Measurements from ENCODE around the gene ABLIM2. TPM values are rescaled to one million over a fixed set of nuclear protein-coding genes. Genes with fewer than 3 reads are reported as not detected.
A peak's percentile ranks its signal among the peaks of the same experiment; 100 is the strongest.

The ABLIM2 gene
- total and polyA plus RNA-seq, 2 of the 13 experiments (the other 11 are each of a cell fraction or from before 2014, with no cell fraction given) = 0.20 to 0.37 TPM

GRCh38 chr4:8006471-8006870 is 152.1 kb downstream of the ABLIM2 start (continued):
- TF ChIP-seq SIN3B (IDR thresholded peaks at IDR 0.05; ENCODE audit: low read length) = no peak
- TF ChIP-seq HMG20B (CRISPR knock-in tag; conservative IDR thresholded peaks at IDR 0.05) = no peak
- no peak for TF ChIP-seq SMARCC2 (IDR thresholded peaks at IDR 0.05)
- TF ChIP-seq PAWR (CRISPR knock-in tag; IDR thresholded peaks at IDR 0.05; ENCODE audit: borderline replicate concordance) = no peak
- no peak for TF ChIP-seq REST (IDR thresholded peaks at IDR 0.05; ENCODE audit: borderline replicate concordance in 1 of 2, low read depth in 1 of 2, low read length in 2 of 2)

GRCh38 chr4:8005814-8006215 is 152.8 kb downstream of the ABLIM2 start:
- ATAC-seq (no peak), DNase-seq (ENCODE audit: low spot score) (no peak), FAIRE-seq (no peak)
- Histone ChIP-seq H3K36me3 (replicated peaks in 1 of 2; ENCODE audit: control insufficient read depth in 1 of 2, insufficient read depth in 2 of 2, low read length in 2 of 2) (no peaks in the 10 kb centered on the region), H3K4me2 (ENCODE audit: low read depth, low read length) (no peak overlapping the region), H3K4me1 (ENCODE audit: insufficient read depth, low read length) (peaks cover 37% of the 10 kb centered on the region), H3K9me3 (ENCODE audit: low read length) (no peaks in the 10 kb centered on the region), H3K9ac (ENCODE audit: insufficient read depth, low read depth, low read length) (no peak overlapping the region), H3K27ac (ENCODE audit: extremely low read length, insufficient read depth, low read length) (no peak overlapping the region), H2AFZ (ENCODE audit: low read length) (no peak overlapping the region), H3K79me2 (ENCODE audit: insufficient read depth, low read length) (no peaks in the 10 kb centered on the region), H3K27me3 (ENCODE audit: control insufficient read depth in 1 of 2, insufficient read depth in 2 of 2, low read length in 2 of 2) (peaks cover 19 to 80% of the 10 kb centered on the region in 2 experiments), H4K20me1 (ENCODE audit: insufficient read depth, low read length) (no peaks in the 10 kb centered on the region), H3K4me3 (replicated peaks in 1 of 3; ENCODE audit: insufficient read depth in 1 of 3, low read depth in 2 of 3, low read length in 3 of 3) (no peak overlapping the region; a peak in 1 of 6 replicates)
- ChIA-PET POLR2A (no interaction called here), CTCF (ENCODE audit: low intra/inter-chr PET ratio, low total read pairs) (no interaction called here)
- BruUV-seq (replicated peaks) = no TSS peak
- TF ChIP-seq CC2D1A (CRISPR knock-in tag; IDR thresholded peaks at IDR 0.05) (no peak), NR2F6 (IDR thresholded peaks at IDR 0.05) (no peak), NR2F6 (CRISPR knock-in tag; IDR thresholded peaks at IDR 0.05) (peak; percentile 43; the same call in 1 of the 2 replicates), ZNF24 (IDR thresholded peaks at IDR 0.05) (no peak), RARA (CRISPR knock-in tag; IDR thresholded peaks at IDR 0.05) (peak; percentile 82), ZNF687 (CRISPR knock-in tag; IDR thresholded peaks at IDR 0.05) (0 out of 2 replicates have a peak, but pooled peaks have one; percentile 24)
- intact Hi-C loops (cut with micrococcal nuclease; ENCODE audit: unreplicated experiment) = no loop called here
- in situ Hi-C loops (cut with HindIII; ENCODE audit: extremely low pct_ligation_motif_present, low pct_unique_long_range_greater_than_20kb) = no loop called here
- WGBS (ENCODE audit: low lambda C conversion rate) = 9% methylated on average over 4 of the region's 10 CpGs

Data from HepG2 (cell line).